ENCODE measurements around the gene N4BP2L1. TPM values are rescaled to one million over a fixed set of nuclear protein-coding genes. Genes with fewer than 3 reads are reported as not detected.

Gene N4BP2L1
- total RNA-seq, 1 donor from 2014 or later = 10.2 TPM

- H3K27me3 Mint-ChIP-seq (ENCODE audit: unreplicated experiment) = no peaks in the 10 kb centered on the region
- peaks cover 30% of the 10 kb centered on the region for H3K36me3 Mint-ChIP-seq (ENCODE audit: unreplicated experiment)
- no peak for DNase-seq (ENCODE audit: extremely low spot score, unreplicated experiment)
- no peak overlapping the region for H3K4me3 Mint-ChIP-seq (ENCODE audit: unreplicated experiment)
- H3K4me1 Mint-ChIP-seq (ENCODE audit: unreplicated experiment) = peaks cover 9% of the 10 kb centered on the region
- no peak for TF ChIP-seq CTCF (IDR thresholded peaks at IDR 0.05)
- no peak overlapping the region for H3K27ac Mint-ChIP-seq (ENCODE audit: unreplicated experiment)
- no peaks in the 10 kb centered on the region for H3K9me3 Mint-ChIP-seq (ENCODE audit: unreplicated experiment)
Observed at GRCh38 chr13:32432856-32433255, 4.9 kb upstream of the N4BP2L1 start.

GRCh38 chr13:32431361-32431760, 3.4 kb upstream of the N4BP2L1 start:
- H3K4me1 Mint-ChIP-seq (ENCODE audit: unreplicated experiment) = peaks cover 15% of the 10 kb centered on the region
- H3K27ac Mint-ChIP-seq (ENCODE audit: unreplicated experiment) = no peak overlapping the region
- H3K4me3 Mint-ChIP-seq (ENCODE audit: unreplicated experiment) = no peak overlapping the region
- peaks cover 25% of the 10 kb centered on the region for H3K36me3 Mint-ChIP-seq (ENCODE audit: unreplicated experiment)
- TF ChIP-seq CTCF (IDR thresholded peaks at IDR 0.05) = no peak
- no peaks in the 10 kb centered on the region for H3K9me3 Mint-ChIP-seq (ENCODE audit: unreplicated experiment)
- no peaks in the 10 kb centered on the region for H3K27me3 Mint-ChIP-seq (ENCODE audit: unreplicated experiment)
- no peak for DNase-seq (ENCODE audit: extremely low spot score, unreplicated experiment)

GRCh38 chr13:32430018-32430747, 2.3 kb upstream of the N4BP2L1 start:
- no peak for TF ChIP-seq CTCF (IDR thresholded peaks at IDR 0.05)
- no peak overlapping the region for H3K4me3 Mint-ChIP-seq (ENCODE audit: unreplicated experiment)
- no peak overlapping the region for H3K27ac Mint-ChIP-seq (ENCODE audit: unreplicated experiment)
- no peaks in the 10 kb centered on the region for H3K9me3 Mint-ChIP-seq (ENCODE audit: unreplicated experiment)
- peaks cover 21% of the 10 kb centered on the region for H3K4me1 Mint-ChIP-seq (ENCODE audit: unreplicated experiment)
- H3K27me3 Mint-ChIP-seq (ENCODE audit: unreplicated experiment) = no peaks in the 10 kb centered on the region
- no peak for DNase-seq (ENCODE audit: extremely low spot score, unreplicated experiment)
- peaks cover 20% of the 10 kb centered on the region for H3K36me3 Mint-ChIP-seq (ENCODE audit: unreplicated experiment)

- Mint-ChIP-seq H3K27ac (ENCODE audit: unreplicated experiment) (no peak overlapping the region), H3K4me3 (ENCODE audit: unreplicated experiment) (no peak overlapping the region)
- TF ChIP-seq CTCF (IDR thresholded peaks at IDR 0.05) = no peak
Observed at GRCh38 chr13:32429433-32429909, 1.5 kb upstream of the N4BP2L1 start.

DNA sequence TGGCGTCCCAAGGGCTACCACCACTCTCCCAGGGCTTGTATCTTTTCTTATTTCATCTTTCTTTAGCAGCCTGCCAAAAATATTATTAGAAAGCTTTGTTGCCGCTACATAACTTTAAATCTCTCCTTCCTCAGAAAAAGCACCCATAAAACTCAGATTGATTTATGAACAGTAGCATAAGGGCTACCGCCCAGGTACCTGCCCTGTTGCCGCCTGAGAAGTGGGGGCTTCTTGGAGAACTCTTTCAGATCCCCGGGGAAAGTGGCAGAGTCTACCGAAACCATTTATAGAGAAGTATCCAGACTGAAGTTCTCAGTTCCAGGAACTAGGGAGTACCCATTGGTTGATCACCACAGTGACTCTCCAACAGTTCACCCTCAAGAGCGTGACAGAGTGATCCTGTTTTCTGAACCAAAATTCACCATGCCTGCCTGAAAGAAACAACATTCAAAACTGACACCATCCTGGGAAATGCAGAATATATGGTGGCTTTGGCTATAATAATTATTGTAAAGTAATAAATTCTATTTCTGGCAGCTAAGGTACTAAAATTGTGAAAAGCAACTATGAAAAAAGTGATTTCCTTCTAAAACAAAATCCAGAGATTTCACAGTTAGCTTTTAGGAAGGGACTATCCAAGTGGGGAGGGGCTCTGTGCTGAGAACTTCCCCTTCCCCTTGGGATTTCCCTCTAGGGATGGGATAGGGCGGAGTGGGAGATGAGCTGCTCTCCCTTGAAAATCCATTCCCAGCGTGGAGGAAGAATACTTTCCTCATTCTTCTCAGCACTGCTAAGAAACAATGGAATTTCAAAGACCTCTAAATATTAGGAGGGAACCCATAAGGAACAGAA, 877 bp upstream of the N4BP2L1 start:
- H3K4me3 Mint-ChIP-seq (ENCODE audit: unreplicated experiment) = peak overlapping the region; percentile 79
- peak overlapping the region; percentile 72 for H3K27ac Mint-ChIP-seq (ENCODE audit: unreplicated experiment)
- DNase-seq (ENCODE audit: extremely low spot score, unreplicated experiment) = no peak
- peaks cover 21% of the 10 kb centered on the region for H3K36me3 Mint-ChIP-seq (ENCODE audit: unreplicated experiment)
- no peaks in the 10 kb centered on the region for H3K27me3 Mint-ChIP-seq (ENCODE audit: unreplicated experiment)
- peaks cover 21% of the 10 kb centered on the region for H3K4me1 Mint-ChIP-seq (ENCODE audit: unreplicated experiment)
- no peaks in the 10 kb centered on the region for H3K9me3 Mint-ChIP-seq (ENCODE audit: unreplicated experiment)
- no peak for TF ChIP-seq CTCF (IDR thresholded peaks at IDR 0.05)

More at GRCh38 chr13:32429433-32429909, 1.5 kb upstream of the N4BP2L1 start:
- Mint-ChIP-seq H3K4me1 (ENCODE audit: unreplicated experiment) (peaks cover 21% of the 10 kb centered on the region), H3K9me3 (ENCODE audit: unreplicated experiment) (no peaks in the 10 kb centered on the region), H3K27me3 (ENCODE audit: unreplicated experiment) (no peaks in the 10 kb centered on the region), H3K36me3 (ENCODE audit: unreplicated experiment) (peaks cover 16% of the 10 kb centered on the region)
- DNase-seq (ENCODE audit: extremely low spot score, unreplicated experiment) = no peak
